HEK293T (cell line): ENCODE measurements around the gene CCDC187.
A peak's percentile ranks its signal among the peaks of the same experiment; 100 is the strongest.

Experiments used
- CTCF ChIA-PET: fragments of 350-600 bp; formaldehyde crosslinking; extraction: SDS; loops from one replicate; lab custom pipeline; 2021; ENCODE audit warnings: antibody characterized with exemption, inconsistent platforms; lab: Yijun Ruan, JAX
- POLR2A ChIA-PET: fragments of 350-600 bp; formaldehyde crosslinking; extraction: SDS; loops from one replicate; lab custom pipeline; 2020; ENCODE audit warnings: antibody characterized with exemption, inconsistent platforms; lab: Yijun Ruan, JAX
- DNase-seq: peaks from one replicate; pipeline ENCODE4 v3.0.0; 2012; ENCODE audit warnings: mixed read lengths; ENCODE audit errors: extremely low spot score
- ARNT ChIP-seq: fragments of 450-650 bp; IDR thresholded peaks from 2 replicates; pipeline ENCODE4 v1.6.1; 2017; ENCODE audit warnings: mild to moderate bottlenecking
- BHLHE40 ChIP-seq: fragments of 450-650 bp; IDR thresholded peaks from 2 replicates; pipeline ENCODE4 v1.6.1; 2016; ENCODE audit warnings: mild to moderate bottlenecking, moderate library complexity, borderline replicate concordance
- CTBP1 ChIP-seq: fragments of 450-650 bp; IDR thresholded peaks from 2 replicates; pipeline ENCODE4 v1.6.1; 2016; ENCODE audit warnings: borderline replicate concordance
- ELF4 ChIP-seq: fragments of 450-650 bp; IDR thresholded peaks from 2 replicates; pipeline ENCODE4 v1.6.1; 2017; ENCODE audit warnings: antibody characterized with exemption
- FOXA1 ChIP-seq: fragments of 450-650 bp; IDR thresholded peaks from 2 replicates; pipeline ENCODE4 v1.6.1; 2016; ENCODE audit warnings: mild to moderate bottlenecking
- FOXK2 ChIP-seq: fragments of 450-650 bp; IDR thresholded peaks from 2 replicates; pipeline ENCODE4 v1.6.1; 2016; ENCODE audit warnings: mild to moderate bottlenecking
- FOXM1 ChIP-seq: fragments of 450-650 bp; IDR thresholded peaks from 2 replicates; pipeline ENCODE4 v1.6.1; 2017; ENCODE audit warnings: mild to moderate bottlenecking, borderline replicate concordance
- HDGF ChIP-seq: fragments of 450-650 bp; IDR thresholded peaks from 2 replicates; pipeline ENCODE4 v1.6.1; 2017; ENCODE audit warnings: antibody characterized with exemption, borderline replicate concordance
- L3MBTL2 ChIP-seq: fragments of 450-650 bp; conservative IDR thresholded peaks from 2 replicates; pipeline ENCODE4 v1.6.1; 2016; ENCODE audit warnings: mild to moderate bottlenecking
- LEF1 ChIP-seq: fragments of 450-650 bp; IDR thresholded peaks from 2 replicates; pipeline ENCODE4 v1.6.1; 2017; ENCODE audit warnings: mild to moderate bottlenecking, borderline replicate concordance
- NFRKB ChIP-seq: fragments of 450-650 bp; IDR thresholded peaks from 2 replicates; pipeline ENCODE4 v1.6.1; 2016; ENCODE audit warnings: mild to moderate bottlenecking, moderate library complexity
- SP1 ChIP-seq: fragments of 450-650 bp; IDR thresholded peaks from 2 replicates; pipeline ENCODE4 v1.6.1; 2017
- SUZ12 ChIP-seq: fragments of 450-650 bp; IDR thresholded peaks from 2 replicates; pipeline ENCODE4 v1.6.1; 2016; ENCODE audit warnings: mild to moderate bottlenecking
- TARDBP ChIP-seq: fragments of 450-650 bp; IDR thresholded peaks from 2 replicates; pipeline ENCODE4 v1.6.1; 2016
- ZNF384 ChIP-seq: fragments of 450-650 bp; IDR thresholded peaks from 2 replicates; pipeline ENCODE4 v1.6.1; 2016
- TF ChIP-seq, protein P1 (sequence below): fragments of 450-650 bp; IDR thresholded peaks from 2 replicates; pipeline ENCODE4 v1.6.1; 2016

Gene CCDC187

DNA sequence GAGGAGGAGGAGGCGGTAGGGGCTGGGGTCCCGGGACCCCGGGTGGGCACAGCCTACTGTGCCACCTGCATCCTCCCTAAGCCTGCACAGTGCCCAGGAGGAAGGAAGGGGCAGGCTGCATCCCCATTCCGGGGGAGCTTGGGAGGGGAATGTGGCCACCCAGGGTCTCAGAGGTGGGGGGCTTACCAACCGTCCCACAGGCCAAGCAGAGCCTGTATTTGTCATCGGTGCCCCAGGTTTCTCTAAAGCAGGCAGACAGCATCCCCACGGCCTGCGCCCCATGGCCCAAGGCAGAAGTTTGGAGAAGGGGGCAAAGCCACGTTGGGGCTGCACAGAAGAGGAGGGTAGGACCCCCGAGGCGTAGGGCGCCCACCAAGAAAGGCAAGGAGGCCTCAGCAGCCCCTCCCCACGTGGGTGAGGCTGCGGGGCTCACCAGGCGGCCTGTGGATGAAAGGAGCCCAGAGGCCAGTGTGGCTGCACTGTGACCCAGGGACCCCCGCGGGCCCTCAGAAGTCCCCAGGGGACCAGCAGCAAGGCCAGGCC, 22.9 kb upstream of the CCDC187 start:
- DNase-seq = no peak
- ChIA-PET POLR2A (interaction anchor here (0.8 to 1.0 kb wide), 2 partner anchors 9 to 10 kb away, joined by 3 to 4 read pairs; no protein-coding TSS in a partner anchor), CTCF (interaction anchor here (1.1 kb wide), 1 partner anchor 13 kb away, joined by 4 read pairs; no protein-coding TSS in a partner anchor)
- TF ChIP-seq HDGF (0 out of 2 replicates have a peak, but pooled peaks have one; percentile 18), SUZ12 (no peak), L3MBTL2 (no peak), CTBP1 (no peak), ELF4 (no peak), FOXA1 (no peak)

DNA sequence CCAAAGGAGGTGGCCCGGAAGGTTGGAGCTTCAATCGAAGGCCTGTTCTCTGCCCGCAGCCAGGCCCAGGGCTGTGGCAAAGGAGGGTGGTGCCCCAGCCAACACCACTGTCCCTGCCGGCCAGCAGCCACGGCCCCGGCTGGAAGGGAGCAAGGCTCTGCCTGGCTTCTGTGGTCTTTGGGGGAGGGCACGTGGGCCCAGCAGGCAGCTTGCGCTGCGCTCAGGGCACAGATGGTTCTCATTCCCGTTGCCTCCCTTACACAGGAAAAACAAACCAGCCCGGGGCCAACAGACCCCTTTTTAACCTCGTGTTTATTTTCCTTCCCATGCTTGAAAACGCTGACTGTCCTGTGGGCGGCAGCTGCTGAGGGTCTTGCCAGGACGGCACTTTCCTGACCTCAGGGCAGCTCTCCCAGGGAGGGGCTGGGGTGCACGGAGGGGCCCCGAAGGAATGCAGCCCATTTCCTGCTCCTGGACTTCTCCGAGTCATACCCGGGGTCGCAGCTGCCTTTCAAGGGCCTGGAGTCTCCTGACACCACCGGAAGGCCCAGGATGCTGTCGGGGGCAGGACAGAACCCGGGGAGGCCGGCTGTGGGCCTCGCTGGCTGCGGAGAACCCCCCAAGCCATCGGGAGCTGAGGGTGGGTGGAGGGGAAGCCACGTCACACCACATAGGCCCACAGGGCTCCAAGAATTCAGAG, 22.3 kb upstream of the CCDC187 start:
- TF ChIP-seq FOXA1 (no peak), TARDBP (no peak), BHLHE40 (no peak), LEF1 (no peak), FOXK2 (no peak), HDGF (no peak), SP1 (no peak), SUZ12 (no peak), L3MBTL2 (no peak), NFRKB (no peak), ARNT (no peak), ZNF384 (no peak), FOXM1 (no peak), CTBP1 (no peak), ELF4 (no peak)
- TF ChIP-seq, protein P1, sequence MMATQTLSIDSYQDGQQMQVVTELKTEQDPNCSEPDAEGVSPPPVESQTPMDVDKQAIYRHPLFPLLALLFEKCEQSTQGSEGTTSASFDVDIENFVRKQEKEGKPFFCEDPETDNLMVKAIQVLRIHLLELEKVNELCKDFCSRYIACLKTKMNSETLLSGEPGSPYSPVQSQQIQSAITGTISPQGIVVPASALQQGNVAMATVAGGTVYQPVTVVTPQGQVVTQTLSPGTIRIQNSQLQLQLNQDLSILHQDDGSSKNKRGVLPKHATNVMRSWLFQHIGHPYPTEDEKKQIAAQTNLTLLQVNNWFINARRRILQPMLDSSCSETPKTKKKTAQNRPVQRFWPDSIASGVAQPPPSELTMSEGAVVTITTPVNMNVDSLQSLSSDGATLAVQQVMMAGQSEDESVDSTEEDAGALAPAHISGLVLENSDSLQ = no peak
- POLR2A ChIA-PET = interaction anchor here (1.0 to 1.4 kb wide), 2 partner anchors 37 to 59 kb away, joined by 4 to 5 read pairs; no protein-coding TSS in a partner anchor
- CTCF ChIA-PET = interaction anchor here (2.1 kb wide), 1 partner anchor 13 kb away, joined by 6 read pairs; no protein-coding TSS in a partner anchor
- DNase-seq = no peak

DNA sequence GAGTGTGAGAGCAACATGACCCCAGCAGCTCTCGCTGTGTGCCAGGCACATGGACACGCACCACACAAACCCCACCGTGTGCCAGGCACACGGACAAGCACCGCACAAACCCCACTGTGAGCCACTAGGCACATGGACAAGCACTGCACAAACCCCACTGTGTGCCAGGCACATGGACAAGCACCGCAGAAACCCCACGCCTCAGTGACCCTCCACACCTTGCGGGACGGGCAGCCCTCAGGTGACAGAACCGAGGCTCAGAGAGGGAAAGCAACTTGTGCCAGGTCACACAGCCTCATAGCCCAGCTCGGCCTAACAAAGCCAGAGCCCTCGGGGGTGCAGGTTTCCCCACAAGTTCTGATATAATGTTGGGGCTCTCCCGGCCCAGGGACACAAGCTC, 21.5 kb upstream of the CCDC187 start:
- ChIA-PET CTCF (interaction anchor here (2.1 kb wide), 1 partner anchor 13 kb away, joined by 6 read pairs; no protein-coding TSS in a partner anchor), POLR2A (interaction anchor here (1.0 to 1.4 kb wide), 2 partner anchors 38 to 58 kb away, joined by 4 to 5 read pairs; no protein-coding TSS in a partner anchor)
- TF ChIP-seq ELF4 (no peak), SP1 (no peak)
- TF ChIP-seq, protein P1 = no peak
- no peak for DNase-seq

- ChIA-PET CTCF (interaction anchor here (0.8 to 2.1 kb wide), 2 partner anchors 12 to 127 kb away, joined by 3 to 6 read pairs; no protein-coding TSS in a partner anchor), POLR2A (no interaction called here)
- peak; percentile 46 for DNase-seq
- no peak for TF ChIP-seq FOXK2
These were observed 20.8 kb upstream of the CCDC187 start for GRCh38 chr9:136324501-136325300.

- ChIA-PET POLR2A (interaction anchor here (1.1 kb wide), 1 partner anchor 40 kb away, joined by 3 read pairs; no protein-coding TSS in a partner anchor), CTCF (no interaction called here)
- TF ChIP-seq LEF1 (no peak), CTBP1 (no peak), FOXM1 (no peak), FOXK2 (no peak), TARDBP (no peak), BHLHE40 (no peak)
- TF ChIP-seq, protein P1 = no peak
- DNase-seq = no peak
These were observed 19.5 kb upstream of the CCDC187 start for GRCh38 chr9:136323371-136323789.

- ChIA-PET CTCF (no interaction called here), POLR2A (interaction anchor here (1.1 kb wide), 1 partner anchor 40 kb away, joined by 3 read pairs; no protein-coding TSS in a partner anchor)
- DNase-seq = no peak
- no peak for TF ChIP-seq NFRKB
These were observed 18.9 kb upstream of the CCDC187 start for GRCh38 chr9:136322756-136323330.
